Breast epithelium (tissue), 3 donors: ENCODE measurements around the gene MICALL2.

Experiments
- POLR2A ChIP-seq: fragments of 450-650 bp; IDR thresholded peaks from one replicate; pipeline ENCODE4 v1.6.1; 2016; ENCODE audit warnings: antibody characterized with exemption, mild to moderate bottlenecking, moderate library complexity
- POLR2AphosphoS5 ChIP-seq, 3 donors: sonication (generic); formaldehyde crosslinking; IDR thresholded peaks; one replicate each; pipeline ENCODE4 v1.6.1; 2017; ENCODE audit warnings: antibody characterized with exemption in 3 of 3

DNA sequence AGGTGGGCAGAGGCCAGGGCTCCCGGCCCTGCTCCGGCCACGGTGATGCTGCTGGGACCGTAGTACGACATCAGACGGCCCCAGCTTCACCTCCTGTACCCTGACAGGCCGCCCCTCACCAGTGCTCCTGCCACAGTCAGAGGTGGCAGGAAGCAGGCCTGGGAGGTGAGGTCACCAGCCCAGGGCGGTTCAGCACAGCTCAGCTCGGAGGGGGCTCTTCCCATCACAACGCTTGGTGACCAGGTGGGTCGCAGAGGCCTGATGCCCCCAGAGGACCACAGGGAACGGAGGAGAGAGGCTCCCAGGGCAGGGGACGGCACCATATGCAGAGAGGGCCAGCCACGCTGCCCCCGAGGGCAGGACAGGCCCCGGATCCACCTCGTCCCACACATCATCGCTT is 8.8 kb downstream of the MICALL2 start:
- TF ChIP-seq POLR2AphosphoS5 (IDR thresholded peaks at IDR 0.05) (no peak), POLR2A (no peak)
